Measurements from ENCODE around the gene ATP6V1B1. TPM values are rescaled to one million over a fixed set of nuclear protein-coding genes. Genes with fewer than 3 reads are reported as not detected.

Gene ATP6V1B1
- total and polyA plus RNA-seq, 2 of the 13 experiments (the other 11 are each of a cell fraction or from before 2014, with no cell fraction given), result 0.58 to 1.6 TPM

GRCh38 chr2:70928366-70928765 is 7.3 kb upstream of the ATP6V1B1 start (continued):
- no peak for TF ChIP-seq ZNF275 (CRISPR knock-in tag; IDR thresholded peaks at IDR 0.05; ENCODE audit: borderline replicate concordance)
- no peak for TF ChIP-seq STAG1 (CRISPR knock-in tag; IDR thresholded peaks at IDR 0.05)

GRCh38 chr2:70930371-70931329 is 5.0 kb upstream of the ATP6V1B1 start:
- POLR2A ChIA-PET, result no interaction called here

More at GRCh38 chr2:70930371-70931329, 5.0 kb upstream of the ATP6V1B1 start:
- FAIRE-seq, result no peak
- no TSS peak for BruUV-seq (replicated peaks)
- H3K27me3 ChIP-seq (ENCODE audit: control insufficient read depth in 1 of 2, insufficient read depth in 2 of 2, low read length in 2 of 2), result no peaks in the 10 kb centered on the region
- no peak overlapping the region for H2AFZ ChIP-seq (ENCODE audit: low read length)
- H3K36me3 ChIP-seq (replicated peaks in 1 of 2; ENCODE audit: control insufficient read depth in 1 of 2, insufficient read depth in 2 of 2, low read length in 2 of 2), result no peaks in the 10 kb centered on the region
- peaks cover 8% of the 10 kb centered on the region for H3K4me1 ChIP-seq (ENCODE audit: insufficient read depth, low read length)
- intact Hi-C loops (cut with micrococcal nuclease; ENCODE audit: unreplicated experiment) (no loop called here), in situ Hi-C loops (cut with HindIII; ENCODE audit: extremely low pct_ligation_motif_present, low pct_unique_long_range_greater_than_20kb) (no loop called here)
- H3K27ac ChIP-seq (ENCODE audit: extremely low read length, insufficient read depth, low read length), result no peak overlapping the region
- no peaks in the 10 kb centered on the region for H3K9me3 ChIP-seq (ENCODE audit: low read length)
- no peak for DNase-seq (ENCODE audit: low spot score)
- no peak for ATAC-seq
- H3K9ac ChIP-seq (ENCODE audit: insufficient read depth, low read depth, low read length), result no peak overlapping the region
- no peak overlapping the region for H3K4me3 ChIP-seq (replicated peaks in 1 of 3; ENCODE audit: insufficient read depth in 1 of 3, low read depth in 2 of 3, low read length in 3 of 3)
- H4K20me1 ChIP-seq (ENCODE audit: insufficient read depth, low read length), result no peaks in the 10 kb centered on the region
- 88% methylated on average over 4 of the region's 4 CpGs for WGBS (ENCODE audit: low lambda C conversion rate)
- CTCF ChIA-PET (ENCODE audit: low intra/inter-chr PET ratio, low total read pairs), result no interaction called here
- TF ChIP-seq RBM39 (IDR thresholded peaks at IDR 0.05; ENCODE audit: low read depth, low read length, poor library complexity, severe bottlenecking), result no peak
- TF ChIP-seq ZNF432 (CRISPR knock-in tag; IDR thresholded peaks at IDR 0.05; ENCODE audit: borderline replicate concordance), result no peak
- TF ChIP-seq ZNF7 (CRISPR knock-in tag; IDR thresholded peaks at IDR 0.05), result no peak
- no peak for TF ChIP-seq JARID2 (CRISPR knock-in tag; IDR thresholded peaks at IDR 0.05; ENCODE audit: insufficient replicate concordance)
- no peak for TF ChIP-seq FOXP4 (CRISPR knock-in tag; IDR thresholded peaks at IDR 0.05)
- no peak for TF ChIP-seq GFI1 (CRISPR knock-in tag; IDR thresholded peaks at IDR 0.05; ENCODE audit: borderline replicate concordance)
- no peak for TF ChIP-seq NR2F2 (IDR thresholded peaks at IDR 0.05; ENCODE audit: borderline replicate concordance, low read depth)
- no peaks in the 10 kb centered on the region for H3K79me2 ChIP-seq (ENCODE audit: insufficient read depth, low read length)
- H3K4me2 ChIP-seq (ENCODE audit: low read depth, low read length), result no peak overlapping the region

Data from HepG2 (cell line).